Kidney epithelial cell (primary cell): ENCODE results near the gene OBSCN. TPM values are rescaled to one million over a fixed set of nuclear protein-coding genes. Genes with fewer than 3 reads are reported as not detected.
"Not testable (repeated sequence)": the region's sequence is repeated elsewhere in the genome, so short reads cannot be mapped to it uniquely, and the experiment has no call there.

ENCODE experiments used
- DNase-seq: peaks from one replicate; pipeline ENCODE4 v3.0.0-alpha.2; 2010; ENCODE audit warnings: low read depth
- H3K27me3 ChIP-seq: 2 replicates; pipeline ENCODE4 v1.6.0; 2011; ENCODE audit warnings: low read length; ENCODE audit not compliant: control insufficient read depth, insufficient read depth
- H3K36me3 ChIP-seq: 2 replicates; pipeline ENCODE4 v1.5.1; 2011; ENCODE audit warnings: low read length; ENCODE audit not compliant: control insufficient read depth, insufficient read depth
- H3K4me3 ChIP-seq: 2 replicates; pipeline ENCODE4 v1.5.1; 2011; ENCODE audit warnings: low read depth, mild to moderate bottlenecking, control low read depth, low read length
- total RNA-seq: library from RNA; depleted of rRNA; stranded (reverse); fragments of >200 nt; gene quantifications from 2 replicates; pipeline ENCODE4 v1.2.3, GENCODE V29; 2015
- TF ChIP-seq, protein P1 (sequence below): IDR thresholded peaks from 2 replicates; pipeline ENCODE4 v1.5.1; 2011; ENCODE audit warnings: mild to moderate bottlenecking, moderate library complexity, low read length, control low read depth, inconsistent platforms; ENCODE audit not compliant: insufficient read depth, poor library complexity, severe bottlenecking

Gene OBSCN
- total RNA-seq, 1 donor from 2014 or later = 13.5 TPM

DNA sequence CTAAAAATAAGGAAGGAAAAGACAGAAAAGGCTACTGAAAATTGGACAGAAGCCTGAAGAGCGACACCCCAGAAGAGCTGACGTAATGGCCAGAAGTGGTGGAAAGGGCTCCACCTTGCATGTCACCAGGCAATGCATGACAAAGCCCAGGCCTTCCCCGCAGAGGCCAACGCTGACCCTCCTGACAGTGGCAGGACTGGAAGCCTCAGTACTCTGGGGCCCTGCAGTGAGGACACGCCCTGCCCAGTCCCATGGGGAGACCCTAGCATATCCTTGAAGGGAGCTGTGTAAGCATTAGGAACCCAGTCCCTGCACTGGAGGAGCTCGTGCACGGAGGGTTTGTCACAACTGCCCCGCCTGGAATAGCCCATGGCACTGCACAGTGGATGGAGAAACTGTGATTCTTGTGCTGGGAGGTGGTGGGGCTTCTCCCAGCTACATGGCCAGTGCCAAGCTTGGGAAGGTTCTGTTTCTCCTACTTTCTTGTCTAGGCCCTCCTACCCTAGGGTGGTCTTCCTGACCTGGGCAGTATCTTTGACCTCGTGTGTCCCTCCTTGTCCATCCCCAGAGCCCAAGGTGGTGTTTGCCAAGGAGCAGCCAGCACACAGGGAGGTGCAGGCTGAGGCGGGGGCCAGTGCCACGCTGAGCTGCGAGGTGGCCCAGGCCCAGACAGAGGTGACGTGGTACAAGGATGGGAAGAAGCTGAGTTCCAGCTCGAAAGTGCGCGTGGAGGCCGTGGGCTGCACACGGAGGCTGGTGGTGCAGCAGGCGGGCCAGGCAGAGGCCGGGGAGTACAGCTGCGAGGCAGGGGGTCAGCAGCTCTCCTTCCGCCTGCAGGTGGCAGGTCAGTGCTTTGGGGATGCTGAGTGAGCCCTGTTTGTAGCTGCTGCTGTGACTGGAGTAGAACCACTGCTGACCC, 60.4 kb downstream of the OBSCN start:
- TF ChIP-seq, protein P1, sequence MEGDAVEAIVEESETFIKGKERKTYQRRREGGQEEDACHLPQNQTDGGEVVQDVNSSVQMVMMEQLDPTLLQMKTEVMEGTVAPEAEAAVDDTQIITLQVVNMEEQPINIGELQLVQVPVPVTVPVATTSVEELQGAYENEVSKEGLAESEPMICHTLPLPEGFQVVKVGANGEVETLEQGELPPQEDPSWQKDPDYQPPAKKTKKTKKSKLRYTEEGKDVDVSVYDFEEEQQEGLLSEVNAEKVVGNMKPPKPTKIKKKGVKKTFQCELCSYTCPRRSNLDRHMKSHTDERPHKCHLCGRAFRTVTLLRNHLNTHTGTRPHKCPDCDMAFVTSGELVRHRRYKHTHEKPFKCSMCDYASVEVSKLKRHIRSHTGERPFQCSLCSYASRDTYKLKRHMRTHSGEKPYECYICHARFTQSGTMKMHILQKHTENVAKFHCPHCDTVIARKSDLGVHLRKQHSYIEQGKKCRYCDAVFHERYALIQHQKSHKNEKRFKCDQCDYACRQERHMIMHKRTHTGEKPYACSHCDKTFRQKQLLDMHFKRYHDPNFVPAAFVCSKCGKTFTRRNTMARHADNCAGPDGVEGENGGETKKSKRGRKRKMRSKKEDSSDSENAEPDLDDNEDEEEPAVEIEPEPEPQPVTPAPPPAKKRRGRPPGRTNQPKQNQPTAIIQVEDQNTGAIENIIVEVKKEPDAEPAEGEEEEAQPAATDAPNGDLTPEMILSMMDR = no peak
- Histone ChIP-seq H3K4me3 (no peak overlapping the region), H3K36me3 (no peaks in the 10 kb centered on the region), H3K27me3 (no peaks in the 10 kb centered on the region)
- DNase-seq = no peak

DNA sequence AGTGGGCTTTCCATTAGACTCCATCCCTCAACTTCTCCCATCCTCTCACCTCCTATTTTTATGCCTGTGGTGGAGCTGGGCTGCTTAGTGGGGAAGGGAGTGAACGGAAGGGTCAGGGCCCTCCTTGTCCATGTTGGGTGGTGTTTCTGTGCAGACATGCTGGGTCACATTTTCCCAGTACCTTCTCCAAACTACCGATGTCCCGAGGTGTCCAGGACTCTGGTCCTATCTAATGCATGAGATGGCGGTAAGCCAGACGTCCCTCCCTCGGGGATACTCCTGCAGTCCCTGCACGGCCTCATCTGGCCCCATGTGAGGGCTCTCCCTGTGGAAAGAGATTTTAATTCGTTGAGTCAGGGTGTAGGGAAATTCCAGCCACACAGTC, 61.0 kb downstream of the OBSCN start:
- TF ChIP-seq, protein P1 = no peak
- H3K4me3 ChIP-seq = no peak overlapping the region
- no peaks in the 10 kb centered on the region for H3K27me3 ChIP-seq
- no peak for DNase-seq
- no peaks in the 10 kb centered on the region for H3K36me3 ChIP-seq

DNA sequence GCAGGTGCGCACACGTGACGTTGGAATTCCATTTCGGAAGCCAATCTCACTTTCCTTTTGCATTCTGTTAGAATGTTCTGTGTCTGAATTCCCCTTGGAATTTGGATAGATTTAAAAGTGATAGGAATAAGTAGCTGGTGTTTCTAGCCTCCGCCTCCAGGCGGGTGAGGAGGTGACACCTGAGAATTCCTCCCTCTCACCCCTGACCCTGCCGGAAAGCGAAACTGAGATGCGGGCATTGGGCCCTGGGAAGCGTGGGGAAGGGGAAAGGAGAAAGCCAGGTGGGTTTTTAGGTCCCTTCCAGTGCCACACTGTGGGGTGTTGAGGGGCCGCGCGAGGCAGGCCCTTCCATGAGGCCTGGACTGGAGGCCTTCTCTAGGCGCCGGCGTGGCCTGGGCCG, 61.6 kb downstream of the OBSCN start:
- H3K27me3 ChIP-seq, DNase-seq, H3K36me3 ChIP-seq, H3K4me3 ChIP-seq: not testable (repeated sequence)

DNA sequence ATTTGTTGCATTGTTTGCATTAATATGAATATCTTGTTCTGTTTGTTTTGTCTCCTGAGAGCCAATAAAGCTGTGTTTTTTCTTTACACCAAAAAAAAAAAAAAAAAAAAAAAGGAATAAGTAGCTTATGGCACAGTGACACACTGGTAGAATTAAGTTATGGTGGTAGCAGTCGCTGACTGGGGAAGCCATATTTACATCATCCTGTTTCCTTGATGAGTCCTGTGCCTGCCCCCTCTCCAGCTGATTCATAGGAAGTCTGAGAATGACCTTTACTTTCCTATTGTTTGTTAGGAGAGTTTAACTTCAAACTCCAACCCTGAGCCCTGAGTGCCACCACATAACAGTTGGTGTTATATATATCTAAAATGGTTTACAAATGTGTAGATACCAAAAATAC, 62.2 kb downstream of the OBSCN start:
- Histone ChIP-seq H3K4me3 (no peak overlapping the region), H3K27me3 (no peaks in the 10 kb centered on the region), H3K36me3 (no peaks in the 10 kb centered on the region)
- TF ChIP-seq, protein P1 = no peak
- DNase-seq = no peak

DNA sequence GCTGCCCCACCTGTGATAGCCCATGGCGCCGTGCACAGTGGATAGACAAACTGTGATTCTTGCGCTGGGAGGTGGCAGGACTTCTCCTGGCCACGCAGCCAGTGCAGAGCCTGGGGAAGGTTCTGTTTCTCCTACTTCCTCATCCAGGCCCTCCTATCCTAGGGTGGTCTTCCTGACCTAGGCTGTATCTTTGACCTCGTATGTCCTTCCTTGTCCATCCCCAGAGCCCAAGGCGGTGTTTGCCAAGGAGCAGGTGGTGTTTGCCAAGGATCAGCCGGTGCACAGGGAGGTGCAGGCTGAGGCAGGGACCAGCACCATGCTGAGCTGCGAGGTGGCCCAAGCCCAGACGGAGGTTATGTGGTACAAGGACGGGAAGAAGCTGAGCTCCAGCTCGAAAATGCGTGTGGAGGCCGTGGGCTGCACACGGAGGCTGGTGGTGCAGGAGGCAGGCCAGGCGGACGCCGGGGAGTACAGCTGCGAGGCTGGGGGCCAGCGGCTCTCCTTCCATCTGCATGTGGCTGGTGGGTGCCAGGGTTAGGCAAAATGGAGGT, 63.9 kb downstream of the OBSCN start:
- no peak overlapping the region for H3K4me3 ChIP-seq
- H3K36me3 ChIP-seq = no peaks in the 10 kb centered on the region
- TF ChIP-seq, protein P1 = no peak
- peaks cover 2% of the 10 kb centered on the region for H3K27me3 ChIP-seq
- no peak for DNase-seq

DNA sequence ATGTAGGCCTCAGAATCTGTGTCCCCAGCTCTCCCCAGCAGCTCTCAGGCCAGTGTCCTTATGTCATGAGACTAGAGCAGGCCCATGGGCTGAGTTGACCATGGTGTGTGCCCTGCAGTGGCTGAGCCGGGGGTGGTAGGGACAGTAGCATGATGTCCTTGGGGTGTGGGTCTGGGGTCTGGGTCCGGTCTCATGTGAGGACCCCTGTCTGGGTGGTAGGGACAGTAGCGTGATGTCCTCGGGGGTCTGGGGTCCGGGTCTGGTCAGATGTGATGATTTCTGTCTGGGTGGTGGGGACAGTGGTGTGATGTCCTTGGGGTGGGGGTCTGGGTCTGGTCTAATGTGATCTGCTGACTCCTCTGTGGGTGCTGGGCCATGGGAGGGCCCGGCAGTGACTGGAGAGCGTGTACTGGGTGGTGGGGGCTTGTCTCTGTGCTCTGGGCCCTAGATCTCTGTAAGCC, 64.5 kb downstream of the OBSCN start:
- TF ChIP-seq, protein P1 = no peak

More for the DNA sequence above, 64.5 kb downstream of the OBSCN start:
- Histone ChIP-seq H3K36me3 (no peaks in the 10 kb centered on the region), H3K4me3 (no peak overlapping the region), H3K27me3 (peaks cover 2% of the 10 kb centered on the region)
- no peak for DNase-seq
